Body of pancreas (tissue), 4 donors: ENCODE measurements around the gene PTPRN2.

Experiments used
- POLR2A ChIP-seq, 3 donors: fragments of 450-650 bp; IDR thresholded peaks; one replicate each; pipeline ENCODE4 v1.6.1; 2016; ENCODE audit warnings: antibody characterized with exemption in 3 of 3, mild to moderate bottlenecking in 2 of 3
- TF ChIP-seq, protein P1 (sequence below), 7 experiments: fragments of 450-650 bp in 4 of 7; fragments of 200-600 bp in 3 of 7; sonication (generic) in 3 of 7; IDR thresholded peaks; one replicate each; pipeline ENCODE4 v1.5.1; 2016 to 2019; ENCODE audit warnings: antibody characterized with exemption in 7 of 7

DNA sequence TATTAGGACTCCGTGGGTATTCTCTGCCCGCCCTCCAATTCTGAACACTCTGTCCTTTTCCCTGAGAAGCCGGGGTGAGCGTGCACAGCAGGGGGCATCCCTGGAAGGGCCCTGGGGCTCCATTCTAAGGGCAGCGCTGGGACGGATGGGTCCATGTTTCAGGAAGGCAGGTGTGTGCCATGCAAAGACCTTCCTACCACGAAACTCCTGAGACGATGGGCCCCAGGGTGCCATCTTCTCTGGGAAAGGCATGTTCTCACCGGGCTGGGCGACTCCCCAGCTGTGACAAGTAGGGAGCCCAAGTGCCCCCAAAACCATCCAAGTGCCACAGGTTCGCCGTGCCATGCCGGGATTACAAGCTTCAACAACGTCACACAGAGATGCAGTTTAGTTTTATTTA is 994.1 kb downstream of the PTPRN2 start:
- TF ChIP-seq, protein P1, sequence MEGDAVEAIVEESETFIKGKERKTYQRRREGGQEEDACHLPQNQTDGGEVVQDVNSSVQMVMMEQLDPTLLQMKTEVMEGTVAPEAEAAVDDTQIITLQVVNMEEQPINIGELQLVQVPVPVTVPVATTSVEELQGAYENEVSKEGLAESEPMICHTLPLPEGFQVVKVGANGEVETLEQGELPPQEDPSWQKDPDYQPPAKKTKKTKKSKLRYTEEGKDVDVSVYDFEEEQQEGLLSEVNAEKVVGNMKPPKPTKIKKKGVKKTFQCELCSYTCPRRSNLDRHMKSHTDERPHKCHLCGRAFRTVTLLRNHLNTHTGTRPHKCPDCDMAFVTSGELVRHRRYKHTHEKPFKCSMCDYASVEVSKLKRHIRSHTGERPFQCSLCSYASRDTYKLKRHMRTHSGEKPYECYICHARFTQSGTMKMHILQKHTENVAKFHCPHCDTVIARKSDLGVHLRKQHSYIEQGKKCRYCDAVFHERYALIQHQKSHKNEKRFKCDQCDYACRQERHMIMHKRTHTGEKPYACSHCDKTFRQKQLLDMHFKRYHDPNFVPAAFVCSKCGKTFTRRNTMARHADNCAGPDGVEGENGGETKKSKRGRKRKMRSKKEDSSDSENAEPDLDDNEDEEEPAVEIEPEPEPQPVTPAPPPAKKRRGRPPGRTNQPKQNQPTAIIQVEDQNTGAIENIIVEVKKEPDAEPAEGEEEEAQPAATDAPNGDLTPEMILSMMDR (IDR thresholded peaks at IDR 0.05), result no peak
- no peak for TF ChIP-seq POLR2A (IDR thresholded peaks at IDR 0.05)
